Fibroblast of skin of back (primary cell): ENCODE results near the gene ZNF777.
"Not testable (repeated sequence)": the region's sequence is repeated elsewhere in the genome, so short reads cannot be mapped to it uniquely, and the experiment has no call there.

Experiments
- DNase-seq: peaks from one replicate; pipeline ENCODE4 v3.0.0-alpha.2; 2013

ZNF777 gene

DNA sequence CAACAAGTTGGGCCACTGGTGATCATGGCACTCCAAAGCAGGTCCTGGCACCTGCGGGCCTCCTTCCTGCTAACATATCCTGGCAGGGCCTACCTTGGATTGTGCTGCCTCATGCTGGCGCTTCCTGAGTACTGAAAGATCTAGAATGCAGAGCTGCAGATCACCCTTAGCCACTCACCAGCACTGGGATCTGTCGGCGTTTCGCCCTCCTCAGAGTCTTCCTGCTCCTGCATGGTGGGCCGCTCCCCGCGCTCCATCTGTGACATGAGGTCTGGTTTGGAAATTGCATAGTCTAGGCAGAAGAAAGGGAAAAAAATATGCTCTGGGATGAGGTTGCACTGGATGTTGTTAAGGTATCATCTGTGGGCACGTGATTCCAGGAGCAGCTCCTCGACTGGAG lies 10.0 kb downstream of the ZNF777 start:
- no peak for DNase-seq

DNA sequence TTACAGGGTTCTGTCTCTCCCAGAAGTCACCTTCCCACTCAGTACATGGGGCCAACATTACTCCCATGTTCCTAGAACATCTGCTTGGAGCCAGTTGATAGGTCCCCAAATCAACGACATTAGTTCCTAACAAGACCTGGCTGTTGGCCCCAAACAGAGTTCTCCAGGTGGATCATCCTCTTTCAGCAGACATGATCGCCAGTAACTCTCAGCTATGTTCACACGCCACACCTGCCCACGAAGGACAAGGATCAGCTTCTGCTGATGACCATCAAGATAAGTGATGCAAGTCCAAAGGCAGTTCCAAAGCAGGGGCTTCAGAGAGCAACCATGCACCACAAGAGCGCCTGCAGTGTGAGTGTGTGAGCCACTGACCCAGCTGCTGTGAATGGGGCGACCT lies 11.0 kb downstream of the ZNF777 start:
- DNase-seq = no peak

DNA sequence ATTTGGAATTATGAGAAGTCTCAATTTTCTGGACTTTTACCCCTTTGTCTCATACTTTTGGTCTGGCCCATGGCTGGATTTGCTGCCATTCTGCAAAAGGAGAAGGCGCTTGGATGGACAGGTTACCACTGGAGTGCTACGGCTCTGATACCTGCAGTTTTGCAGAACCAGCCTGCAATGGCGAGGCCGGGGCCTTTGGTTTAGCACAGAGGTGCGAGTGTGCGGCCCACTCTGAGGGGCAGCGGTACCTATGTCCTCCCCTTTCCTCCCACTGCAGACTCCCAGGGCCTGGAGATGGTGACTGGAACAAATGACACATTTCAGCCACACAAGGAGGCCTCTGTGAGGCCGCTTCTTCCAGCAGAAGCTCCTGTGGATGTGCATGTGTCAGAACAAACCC lies 11.9 kb downstream of the ZNF777 start:
- no peak for DNase-seq

DNA sequence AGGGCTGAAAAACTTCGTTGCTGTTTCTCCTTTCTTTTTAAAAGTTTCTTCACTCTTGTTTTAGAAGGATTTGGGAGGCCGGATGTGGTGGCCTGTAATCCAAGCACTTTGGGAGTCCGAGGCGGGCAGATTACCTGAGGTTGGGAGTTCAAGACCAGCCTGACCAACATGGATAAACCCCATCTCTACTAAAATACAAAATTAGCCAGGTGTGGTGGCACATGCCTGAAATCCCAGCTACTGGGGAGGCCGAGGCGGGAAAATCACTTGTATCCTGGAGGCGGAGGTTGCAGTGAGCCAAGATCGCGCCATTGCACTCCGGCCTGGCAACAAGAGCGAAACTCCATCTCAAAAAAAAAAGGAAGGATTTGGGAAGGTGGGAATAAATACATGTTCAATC lies 14.8 kb downstream of the ZNF777 start:
- not testable (repeated sequence) for DNase-seq

- DNase-seq = no peak
These were observed 16.6 kb downstream of the ZNF777 start for GRCh38 chr7:149444287-149444686.

GRCh38 chr7:149443523-149443922 lies 17.3 kb downstream of the ZNF777 start:
- no peak for DNase-seq

DNA sequence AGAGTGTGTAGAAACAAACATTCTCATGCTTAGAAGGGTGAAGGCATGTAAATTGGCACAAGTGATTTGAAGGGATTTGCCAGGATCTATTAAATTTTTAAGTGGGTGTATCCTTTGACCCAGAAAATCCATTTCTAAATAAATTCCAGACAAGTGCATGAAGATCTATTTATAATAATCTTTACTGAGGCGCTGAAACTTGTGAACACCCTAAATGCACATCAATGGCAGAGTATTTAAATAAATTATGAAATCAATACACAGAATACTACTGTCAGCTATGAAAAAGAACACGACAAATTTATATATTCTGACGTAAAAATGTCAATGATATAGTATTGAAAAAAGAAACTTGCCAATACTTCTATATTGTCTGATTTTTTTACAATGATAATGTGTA lies 17.9 kb downstream of the ZNF777 start:
- DNase-seq = no peak

GRCh38 chr7:149440222-149440621 lies 20.6 kb downstream of the ZNF777 start:
- DNase-seq = no peak

GRCh38 chr7:149436358-149436757 lies 24.5 kb downstream of the ZNF777 start:
- no peak for DNase-seq

- DNase-seq = no peak
These were observed 27.7 kb downstream of the ZNF777 start for GRCh38 chr7:149433124-149433523.

DNA sequence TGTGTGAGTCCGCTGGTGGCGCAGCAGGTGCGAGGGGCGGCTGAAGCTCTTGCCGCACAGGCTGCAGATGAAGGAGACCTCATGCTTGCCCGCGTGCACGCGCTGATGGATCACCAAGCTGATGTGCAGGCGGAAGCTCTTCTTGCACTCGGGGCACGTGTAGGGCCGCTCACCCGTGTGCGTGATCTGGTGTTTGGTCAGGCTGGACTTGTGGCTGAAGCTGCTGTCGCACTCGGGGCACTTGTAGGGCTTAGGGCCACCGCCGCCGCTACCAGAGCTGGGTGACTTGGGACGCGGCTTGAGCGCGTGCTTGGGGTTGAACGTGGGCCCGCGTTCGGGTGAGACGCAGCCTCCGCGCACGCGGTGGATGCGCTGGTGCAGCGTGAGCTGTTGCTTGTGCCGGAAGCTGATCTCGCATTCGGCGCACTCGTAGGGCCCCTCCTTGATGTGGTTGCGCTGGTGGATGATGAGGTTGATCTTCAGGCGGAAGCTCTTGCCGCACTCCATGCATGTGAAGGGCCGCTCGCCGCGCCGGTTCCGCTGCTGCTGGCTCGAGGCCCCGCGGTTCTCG lies 28.7 kb downstream of the ZNF777 start:
- no peak for DNase-seq

- no peak for DNase-seq
These were observed 29.3 kb downstream of the ZNF777 start for GRCh38 chr7:149431486-149432120.

DNA sequence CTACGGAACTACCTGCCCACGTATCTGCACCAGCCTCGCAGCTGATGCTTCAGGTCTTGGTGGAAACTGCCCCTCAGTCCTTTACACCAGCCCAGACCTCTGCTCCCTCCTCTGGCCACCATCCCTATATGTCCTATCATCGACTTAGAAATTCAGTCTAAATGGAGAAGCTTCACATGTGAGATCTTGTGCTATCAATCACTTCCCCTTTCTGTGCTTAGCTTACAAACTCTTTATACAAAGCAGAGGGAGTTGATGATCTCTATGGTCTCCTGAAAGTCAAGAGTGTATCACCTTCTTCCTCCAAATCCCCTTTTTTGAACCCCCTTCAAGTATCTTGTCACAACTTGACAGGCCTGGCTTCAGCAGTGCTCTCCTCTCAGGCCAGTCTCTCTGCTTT lies 30.7 kb downstream of the ZNF777 start:
- DNase-seq = no peak

DNA sequence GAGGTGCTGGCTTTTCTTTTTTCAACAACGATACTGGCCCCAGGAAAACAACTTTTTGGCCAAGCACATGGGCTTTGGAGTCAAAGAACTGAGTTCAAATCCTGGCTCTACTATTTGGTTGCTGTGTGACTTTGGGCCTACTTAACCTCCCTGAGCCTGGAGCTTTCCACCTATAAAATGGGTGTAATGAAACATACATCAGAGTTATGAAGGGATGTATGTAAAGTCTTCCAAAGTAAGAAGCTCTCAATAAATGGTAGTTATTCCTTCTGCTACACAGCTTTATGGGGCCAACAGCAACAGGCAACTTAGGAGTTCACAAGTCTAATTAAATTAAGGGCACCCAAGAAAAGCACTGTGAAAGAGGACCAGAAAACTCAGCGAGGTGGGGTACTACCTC lies 33.0 kb downstream of the ZNF777 start:
- no peak for DNase-seq

DNA sequence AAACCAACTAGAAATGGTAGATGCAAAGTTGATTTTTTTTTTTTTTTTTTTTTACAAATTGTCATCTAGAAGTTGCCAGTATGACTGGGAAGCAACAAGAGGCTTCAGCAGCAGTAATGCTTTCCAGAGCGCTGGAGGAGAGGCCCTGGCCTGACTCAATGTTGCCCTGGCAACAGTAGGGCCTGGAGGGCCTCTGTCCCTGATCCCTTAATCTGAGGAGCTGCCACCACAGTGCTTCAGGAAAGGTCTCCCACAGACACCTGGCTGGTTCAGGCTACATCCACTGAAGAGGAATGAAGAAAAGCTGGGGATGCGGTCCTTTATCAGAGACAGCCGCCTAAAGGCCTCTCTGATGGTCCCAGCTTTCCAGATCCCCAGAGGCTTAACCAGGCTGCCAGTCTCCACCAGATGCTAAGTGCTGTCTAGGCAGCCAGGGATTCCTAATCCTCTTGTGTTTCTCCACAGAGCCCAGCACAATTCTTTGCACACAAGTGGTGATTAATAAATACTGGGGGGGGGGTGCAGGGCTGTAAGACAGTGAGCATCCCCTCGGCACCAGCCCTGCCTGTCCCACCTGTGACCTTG lies 33.7 kb downstream of the ZNF777 start:
- DNase-seq = no peak

GRCh38 chr7:149423449-149424110 lies 37.3 kb downstream of the ZNF777 start:
- DNase-seq = no peak

DNA sequence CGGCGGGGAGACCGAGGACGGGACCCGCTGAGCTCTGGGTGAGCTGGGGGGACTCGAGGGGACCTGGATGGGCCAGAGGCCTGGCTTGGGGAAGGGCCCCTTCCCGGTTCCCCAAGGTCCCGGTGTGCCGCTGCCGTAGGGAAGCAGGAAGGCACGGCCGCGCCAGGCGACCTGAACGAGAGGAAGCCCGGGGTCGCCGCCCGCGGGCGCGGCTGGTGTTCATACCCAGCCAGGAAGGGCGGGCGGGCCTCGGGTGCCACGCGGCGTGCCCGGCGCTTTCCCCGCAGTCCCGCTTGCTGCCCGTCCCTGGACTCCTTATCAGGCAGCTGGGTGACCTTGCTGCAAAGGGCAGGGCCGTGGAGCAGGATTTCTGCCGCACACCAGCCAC lies 38.0 kb downstream of the ZNF777 start:
- no peak for DNase-seq

DNA sequence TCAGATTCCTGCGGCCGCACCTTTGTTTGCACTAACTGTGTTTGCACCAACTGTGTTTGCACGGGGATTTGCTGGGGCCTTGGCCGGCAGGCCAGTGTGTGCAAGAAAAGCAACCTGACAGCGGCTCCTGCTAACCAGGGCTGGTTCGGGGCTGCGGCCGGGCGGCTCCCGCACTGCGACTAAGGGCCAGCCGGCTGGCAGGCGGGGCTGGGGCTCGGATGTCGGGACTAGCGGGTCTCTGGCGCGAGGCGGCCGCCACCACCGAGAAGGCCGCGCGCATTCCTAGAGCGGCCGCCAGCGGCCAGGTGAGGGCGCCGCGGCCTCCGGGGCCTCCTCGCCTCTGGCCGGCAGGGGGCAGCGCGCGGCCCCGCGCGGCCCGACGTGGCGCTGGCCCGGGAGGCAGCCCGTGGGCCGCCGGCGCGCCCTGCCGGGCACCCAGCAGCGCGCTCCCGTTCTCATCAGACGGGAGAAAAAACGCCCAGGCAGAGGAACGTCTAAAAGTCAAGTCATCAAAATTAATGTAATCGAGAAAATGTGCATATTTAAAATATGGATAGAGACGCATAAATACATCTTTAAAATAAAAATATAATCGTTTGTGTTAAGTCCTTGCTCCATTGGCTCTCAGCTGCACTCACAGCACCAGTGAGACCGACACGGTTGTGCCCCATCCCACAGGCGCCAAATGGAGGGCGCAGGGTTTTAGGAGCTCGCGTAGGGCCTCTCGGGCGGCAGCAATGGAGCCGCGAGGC lies 38.5 kb downstream of the ZNF777 start:
- DNase-seq = peak; percentile 67

DNA sequence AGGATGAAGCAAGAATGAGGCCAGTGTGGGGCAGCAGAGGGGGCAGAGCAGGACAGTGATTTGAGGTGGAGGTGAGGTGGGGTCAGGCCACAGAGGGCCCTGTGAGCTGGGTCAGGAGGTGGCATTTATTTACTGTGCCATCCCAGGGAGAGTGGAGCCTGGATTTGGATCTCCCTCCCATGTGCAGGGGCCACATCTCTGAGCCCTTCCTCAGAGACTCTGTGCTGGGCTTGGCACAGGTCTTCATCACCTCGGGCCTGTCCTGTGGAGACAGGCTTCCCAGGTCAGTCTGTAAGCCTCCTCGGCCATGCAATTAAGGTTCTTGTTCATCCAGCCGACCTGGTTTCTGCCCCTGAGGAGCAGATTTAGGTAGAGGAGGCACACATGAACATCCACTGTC lies 40.9 kb downstream of the ZNF777 start:
- DNase-seq = no peak

GRCh38 chr7:149415391-149416071 lies 45.3 kb downstream of the ZNF777 start:
- DNase-seq = peak; percentile 16

DNA sequence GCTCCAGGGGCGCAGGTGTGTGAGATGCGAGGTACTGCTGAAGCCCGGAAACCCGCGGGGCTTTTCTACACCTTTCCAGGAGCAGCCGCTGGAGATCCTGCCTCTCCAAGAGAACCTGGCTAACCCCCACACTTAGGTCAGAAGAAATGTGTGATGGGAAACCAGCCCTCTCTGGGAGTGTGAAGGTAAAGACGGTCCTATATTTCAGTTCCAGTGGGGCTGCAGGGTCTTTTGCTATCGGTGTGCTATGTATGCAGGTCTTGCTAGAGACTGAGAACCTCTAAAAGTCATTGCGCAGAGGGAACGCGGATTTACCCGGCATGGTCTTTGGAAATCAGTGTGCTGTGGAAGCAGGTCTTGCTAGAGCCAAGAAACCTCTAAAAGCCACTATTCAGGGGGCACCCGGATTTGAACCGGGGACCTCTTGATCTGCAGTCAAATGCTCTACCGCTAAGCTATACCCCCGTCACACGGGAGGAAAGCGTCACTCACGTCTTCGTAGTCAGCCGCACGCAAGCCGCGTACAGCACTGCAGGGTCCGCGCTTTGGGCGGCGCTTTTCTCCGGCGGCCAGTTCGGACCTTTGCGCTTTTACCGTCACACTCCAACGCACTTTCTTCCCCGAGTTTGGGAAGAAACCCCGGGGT lies 46.0 kb downstream of the ZNF777 start:
- DNase-seq = peak; percentile 70

GRCh38 chr7:149414171-149414570 lies 46.7 kb downstream of the ZNF777 start:
- DNase-seq = no peak
